Smooth muscle cell (in vitro differentiated cells): Measurements from ENCODE around the gene TK2. TPM values are rescaled to one million over a fixed set of nuclear protein-coding genes. Genes with fewer than 3 reads are reported as not detected.

Experiments used
- polyA plus RNA-seq: library from polyadenylated mRNA; unstranded; fragments of >200 nt; fragmentation: Nextera tagmentation; extraction: Ambion mirVana; gene quantifications from 2 replicates; pipeline ENCODE4 v1.2.1, GENCODE V29; 2016
- small RNA-seq: library from RNA; depleted of rRNA; stranded (forward); fragments of <200 nt; gene quantifications from one replicate; pipeline ENCODE3, GENCODE V24; 2014
- total RNA-seq: library from RNA; depleted of rRNA; stranded (reverse); fragments of >200 nt; gene quantifications from 2 replicates; pipeline ENCODE4 v1.2.3, GENCODE V29; 2014

TK2 gene
- total and polyA plus RNA-seq, 2 experiments from 2014 or later = 7.3 to 9.7 TPM

Small RNA genes lying within 50 kb of the gene (small RNA-seq; reads per million reads assigned to genes)
- gene CKLF-CMTM1 = not detected

Other genes with a start within 250 kb of the TK2 start
- not detected in 2 replicates for gene CDH5, start 183.4 kb downstream of the TK2 start, total RNA-seq
- not detected in 2 replicates for gene CDH5, start 183.4 kb downstream of the TK2 start, polyA plus RNA-seq
- 0.81 and 0.94 TPM in 2 replicates for gene BEAN1, start 122.8 kb downstream of the TK2 start, total RNA-seq
- gene BEAN1, start 122.8 kb downstream of the TK2 start, polyA plus RNA-seq = 2.2 and 4.9 TPM in 2 replicates
- gene CKLF, start 2.5 kb upstream of the TK2 start, total RNA-seq = 49.4 and 78.1 TPM in 2 replicates
- 61.5 and 68.4 TPM in 2 replicates for gene CKLF, start 2.5 kb upstream of the TK2 start, polyA plus RNA-seq
- gene CMTM1, start 16.3 kb upstream of the TK2 start, total RNA-seq = 0.27 and 2.6 TPM in 2 replicates
- gene CMTM1, start 16.3 kb upstream of the TK2 start, polyA plus RNA-seq = 2.5 and 2.6 TPM in 2 replicates
- gene CMTM2, start 29.3 kb upstream of the TK2 start, total RNA-seq = not detected in 2 replicates
- gene CMTM2, start 29.3 kb upstream of the TK2 start, polyA plus RNA-seq = 0.60 TPM in 1 of 2 replicates, not detected in the other
- gene CMTM3, start 54.6 kb upstream of the TK2 start, total RNA-seq = 21.8 and 36.6 TPM in 2 replicates
- gene CMTM3, start 54.6 kb upstream of the TK2 start, polyA plus RNA-seq = 57.3 and 57.8 TPM in 2 replicates
- gene CMTM4, start 146.6 kb upstream of the TK2 start, total RNA-seq = 25.2 and 27.0 TPM in 2 replicates
- 7.2 and 9.2 TPM in 2 replicates for gene CMTM4, start 146.6 kb upstream of the TK2 start, polyA plus RNA-seq
- gene DYNC1LI2, start 201.5 kb upstream of the TK2 start, total RNA-seq = 74.1 and 101 TPM in 2 replicates
- gene DYNC1LI2, start 201.5 kb upstream of the TK2 start, polyA plus RNA-seq = 90.8 and 134 TPM in 2 replicates